GM12874 (cell line): Measurements from ENCODE around the gene C16orf90.

Source experiments
- TF ChIP-seq, protein P1 (sequence below): IDR thresholded peaks from 2 replicates; pipeline ENCODE4 v1.5.1; 2011; ENCODE audit warnings: low read depth, mild to moderate bottlenecking, control low read depth, low read length, moderate library complexity; ENCODE audit not compliant: insufficient read depth

C16orf90 gene

DNA sequence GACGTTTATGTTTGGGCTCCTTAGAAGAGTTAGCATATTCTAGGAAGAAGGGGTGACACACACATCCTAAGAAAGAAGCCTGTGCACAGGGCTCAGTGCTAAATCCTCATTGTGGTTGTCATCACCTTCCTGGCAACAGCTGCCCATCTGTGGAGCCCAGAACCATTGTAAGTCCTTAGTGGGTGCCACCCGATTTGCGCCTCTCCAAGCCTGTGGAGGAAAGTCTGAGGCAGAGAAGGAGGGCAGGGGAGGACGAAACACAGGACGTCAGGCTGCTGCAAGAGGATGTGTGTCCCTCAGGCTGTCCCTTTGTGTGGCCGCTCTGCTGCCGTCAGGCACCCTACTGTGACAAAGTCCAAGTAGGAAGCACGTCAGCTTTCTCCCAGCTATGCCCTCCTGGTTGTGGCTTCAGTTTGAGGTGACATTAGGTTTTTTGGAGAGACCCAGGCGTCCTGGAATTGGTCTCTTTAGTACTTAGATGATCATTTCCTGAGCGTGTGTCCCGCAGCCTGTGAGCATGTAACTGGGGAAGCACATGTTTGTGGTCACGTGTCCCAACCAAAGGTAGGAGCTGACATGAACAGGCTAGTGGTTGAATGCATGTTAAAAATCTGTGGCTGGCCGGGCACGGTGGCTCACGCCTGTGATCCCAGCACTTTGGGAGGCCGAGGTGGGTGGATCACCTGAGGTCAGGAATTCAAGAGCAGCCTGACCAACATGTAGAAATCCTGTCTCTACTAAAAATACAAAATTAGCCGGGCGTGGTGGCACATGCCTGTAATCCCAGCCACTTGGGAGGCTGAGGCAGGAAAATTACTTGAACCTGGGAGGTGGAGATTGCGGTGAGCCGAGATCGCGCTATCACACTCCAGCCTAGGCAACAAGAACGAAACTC is 16.2 kb upstream of the C16orf90 start:
- TF ChIP-seq, protein P1, sequence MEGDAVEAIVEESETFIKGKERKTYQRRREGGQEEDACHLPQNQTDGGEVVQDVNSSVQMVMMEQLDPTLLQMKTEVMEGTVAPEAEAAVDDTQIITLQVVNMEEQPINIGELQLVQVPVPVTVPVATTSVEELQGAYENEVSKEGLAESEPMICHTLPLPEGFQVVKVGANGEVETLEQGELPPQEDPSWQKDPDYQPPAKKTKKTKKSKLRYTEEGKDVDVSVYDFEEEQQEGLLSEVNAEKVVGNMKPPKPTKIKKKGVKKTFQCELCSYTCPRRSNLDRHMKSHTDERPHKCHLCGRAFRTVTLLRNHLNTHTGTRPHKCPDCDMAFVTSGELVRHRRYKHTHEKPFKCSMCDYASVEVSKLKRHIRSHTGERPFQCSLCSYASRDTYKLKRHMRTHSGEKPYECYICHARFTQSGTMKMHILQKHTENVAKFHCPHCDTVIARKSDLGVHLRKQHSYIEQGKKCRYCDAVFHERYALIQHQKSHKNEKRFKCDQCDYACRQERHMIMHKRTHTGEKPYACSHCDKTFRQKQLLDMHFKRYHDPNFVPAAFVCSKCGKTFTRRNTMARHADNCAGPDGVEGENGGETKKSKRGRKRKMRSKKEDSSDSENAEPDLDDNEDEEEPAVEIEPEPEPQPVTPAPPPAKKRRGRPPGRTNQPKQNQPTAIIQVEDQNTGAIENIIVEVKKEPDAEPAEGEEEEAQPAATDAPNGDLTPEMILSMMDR, result no peak

DNA sequence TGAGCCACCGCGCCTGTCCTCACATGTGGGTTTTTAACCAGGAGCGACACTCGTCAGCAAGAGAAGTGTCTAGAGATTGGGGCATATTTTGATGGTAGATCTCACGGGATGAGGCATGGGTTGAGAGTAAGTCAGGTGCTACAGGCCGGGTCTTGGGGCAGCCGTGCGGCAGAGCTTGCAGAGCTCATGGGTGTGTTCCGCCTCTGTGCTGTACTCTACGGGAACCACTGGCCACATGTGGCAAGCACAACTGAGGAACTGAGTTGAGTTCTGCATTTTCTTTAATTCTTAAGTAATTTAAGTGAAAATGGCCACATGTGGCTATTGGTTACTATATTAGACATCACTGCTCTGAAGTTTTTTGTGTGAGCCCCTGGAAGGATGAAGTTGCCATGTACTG is 15.1 kb upstream of the C16orf90 start:
- TF ChIP-seq, protein P1, result no peak

DNA sequence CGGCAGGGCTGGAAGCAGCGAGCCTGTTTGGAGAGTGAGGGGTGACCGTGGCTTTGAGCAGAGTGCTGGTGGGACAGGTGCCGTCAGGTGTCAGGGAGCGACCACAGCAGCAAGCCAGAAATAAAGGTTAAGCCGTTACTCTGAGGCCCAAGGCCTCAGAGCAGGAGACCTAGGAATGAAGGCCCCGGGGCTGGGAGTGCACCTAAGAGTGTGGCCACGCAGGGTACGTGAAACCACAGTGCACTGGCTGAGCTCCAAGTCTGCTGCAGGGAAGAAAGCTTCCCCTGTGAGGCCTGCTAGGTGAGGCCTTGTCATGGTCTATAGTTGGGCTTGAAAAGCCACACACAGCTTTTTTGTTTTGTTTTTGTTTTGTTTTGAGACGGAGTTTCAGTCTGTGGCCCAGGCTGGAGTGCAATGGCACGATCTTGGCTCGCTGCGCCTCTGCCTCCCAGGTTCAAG is 14.2 kb upstream of the C16orf90 start:
- TF ChIP-seq, protein P1, result no peak

DNA sequence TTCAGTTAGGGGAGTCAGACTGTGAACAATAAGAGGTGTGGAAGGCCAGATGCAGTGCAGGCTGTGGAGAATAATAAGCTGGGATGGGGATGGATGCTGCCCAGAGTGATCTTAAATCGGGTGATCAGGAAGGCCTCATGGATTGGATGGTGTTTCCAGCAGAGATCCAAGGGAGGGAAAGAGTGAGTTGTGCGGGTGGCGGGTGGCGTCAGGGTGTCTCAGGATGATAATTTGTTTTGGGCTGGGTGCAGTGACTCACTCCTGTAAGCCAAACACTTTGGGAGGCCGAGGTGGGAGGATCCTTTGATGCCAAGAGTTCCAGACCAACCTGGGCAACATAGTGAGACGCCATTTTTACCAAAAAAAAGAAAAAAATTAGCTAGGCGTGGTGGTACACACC is 13.4 kb upstream of the C16orf90 start:
- TF ChIP-seq, protein P1, result no peak

DNA sequence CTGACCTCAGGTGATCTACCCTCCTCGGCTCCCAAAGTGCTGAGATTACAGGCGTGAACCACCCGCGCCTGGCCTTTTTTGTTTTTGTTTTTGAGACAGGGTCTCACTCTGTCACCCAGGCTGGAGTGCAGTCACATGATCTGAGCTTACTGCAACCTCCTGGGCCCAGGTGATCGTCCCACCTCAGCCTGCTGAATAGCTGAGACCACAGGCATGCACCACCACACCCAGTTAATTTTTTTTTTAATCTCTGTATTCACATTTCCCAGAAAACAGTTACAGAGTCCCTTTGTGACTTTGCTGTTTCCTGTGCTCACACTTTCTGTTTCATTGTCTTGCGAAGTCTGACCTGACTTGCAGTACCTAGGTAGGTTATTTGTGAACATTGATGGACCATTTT is 8.2 kb upstream of the C16orf90 start:
- TF ChIP-seq, protein P1, result no peak

DNA sequence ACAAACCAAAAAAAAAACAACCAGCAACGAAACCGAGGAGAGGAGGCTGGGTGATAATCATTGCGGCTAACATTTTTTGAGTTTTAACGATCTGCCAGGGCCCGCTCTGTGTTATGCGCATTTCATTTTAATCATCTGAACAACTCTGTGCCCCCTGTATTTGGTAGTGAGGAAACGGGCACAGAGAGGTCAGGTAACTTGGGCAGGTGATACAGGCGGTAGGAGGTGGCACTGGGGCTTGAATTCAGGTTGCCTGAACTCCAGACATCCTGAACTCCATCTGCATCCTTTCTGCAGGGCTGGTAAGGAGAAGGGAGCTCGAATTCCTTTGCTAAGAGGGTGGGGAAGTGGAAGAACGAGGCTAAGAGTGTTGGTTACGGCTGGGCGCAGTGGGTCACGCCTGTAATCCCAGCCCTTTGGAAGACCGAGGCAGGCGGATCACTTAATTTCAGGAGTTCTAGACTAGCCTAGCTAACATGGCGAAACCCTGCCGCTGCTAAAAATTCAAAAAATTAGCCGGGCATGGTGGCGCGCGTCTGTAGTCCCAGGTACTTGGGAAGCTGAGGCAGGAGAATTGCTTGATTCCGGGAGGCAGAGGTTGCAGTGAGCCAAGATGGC is 6.6 kb upstream of the C16orf90 start:
- TF ChIP-seq, protein P1, result no peak

DNA sequence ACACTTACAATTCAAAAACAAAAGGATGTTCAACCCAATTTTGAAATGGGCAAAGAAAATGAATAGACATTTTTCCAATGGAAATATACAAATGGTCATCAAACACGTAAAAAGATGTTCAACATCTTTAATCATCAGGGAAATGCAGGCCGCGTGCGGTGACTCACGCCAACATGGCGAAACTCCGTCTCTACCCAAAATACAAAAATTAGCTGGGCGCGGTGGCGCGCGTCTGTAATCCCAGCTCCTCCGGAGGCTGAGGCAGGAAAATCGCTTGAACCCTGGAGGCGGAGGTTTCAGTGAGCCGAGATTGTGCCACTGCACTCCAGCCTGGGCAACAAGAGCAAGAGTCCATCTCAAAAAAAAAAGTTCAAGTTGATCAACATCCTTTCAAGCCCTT is 3.7 kb upstream of the C16orf90 start:
- TF ChIP-seq, protein P1, result no peak
